ENCODE measurements around the gene ACTR3.
"Not testable (repeated sequence)": the region's sequence is repeated elsewhere in the genome, so short reads cannot be mapped to it uniquely, and the experiment has no call there.

The ACTR3 gene

GRCh38 chr2:113889471-113890252, at the start of gene ACTR3:
ACTR3 (plus strand) TSS chr2:113890089; CDS start chr2:113890280, 191 bp downstream.
- DNase-seq, result peak; percentile 99 to 100 (median 100)

- no peak for DNase-seq
Measured at GRCh38 chr2:113840518-113840917, 49.4 kb upstream of the ACTR3 start.

DNA sequence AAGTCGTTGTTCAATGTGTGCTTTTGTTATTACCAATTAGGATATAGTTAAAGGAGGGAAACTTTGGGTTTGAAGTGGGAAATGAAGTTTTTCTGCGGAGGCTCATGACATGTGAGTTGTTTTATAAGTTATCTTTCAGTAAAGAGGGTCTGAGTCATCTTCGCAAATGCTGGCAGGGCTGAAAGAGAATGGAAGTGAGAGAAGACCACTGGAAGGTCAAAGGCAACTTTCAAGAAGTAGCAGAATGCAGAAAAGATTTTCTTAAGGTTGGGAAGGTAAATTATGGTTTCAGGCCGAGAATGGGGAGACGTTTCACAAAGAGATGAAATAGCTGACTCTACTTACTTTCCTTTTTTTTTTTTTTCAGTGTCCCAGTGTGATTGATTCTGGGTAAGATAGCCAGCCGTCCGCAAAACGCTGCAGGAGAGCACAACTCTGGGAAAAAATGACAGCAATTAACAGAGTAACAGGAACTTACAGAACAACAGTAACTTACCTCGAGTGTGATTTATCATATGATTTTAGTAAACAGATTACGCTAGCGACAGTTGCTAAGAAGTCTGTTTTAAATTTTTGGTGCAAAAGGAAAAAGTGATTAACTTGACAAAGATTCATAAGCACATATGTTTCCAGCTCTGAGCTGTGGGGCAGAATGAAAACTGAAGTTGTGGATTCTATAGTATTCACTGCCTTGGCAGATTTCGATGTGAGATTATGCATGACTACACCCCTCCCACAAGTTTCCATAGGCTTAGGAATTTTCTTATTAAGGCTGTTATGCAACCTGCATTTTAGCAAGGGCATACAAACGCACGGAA, 46.8 kb upstream of the ACTR3 start:
- DNase-seq, result peak in 1 of 3 donors; percentile 29

DNA sequence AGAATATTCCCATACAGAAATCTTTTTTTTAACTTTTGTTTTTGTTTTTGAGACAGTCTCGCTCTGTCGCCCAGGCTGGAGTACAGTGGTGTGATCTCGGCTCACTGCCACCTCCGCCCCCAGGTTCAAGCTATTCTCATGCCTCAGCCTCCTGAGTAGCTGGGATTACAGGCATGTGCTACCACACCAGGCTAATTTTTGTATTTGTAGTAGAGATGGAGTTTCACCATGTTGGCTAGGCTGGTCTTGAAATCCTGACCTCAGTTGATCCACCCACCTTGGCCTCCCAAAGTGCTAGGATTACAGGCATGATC, 46.2 kb upstream of the ACTR3 start:
- DNase-seq, result not testable (repeated sequence)

DNA sequence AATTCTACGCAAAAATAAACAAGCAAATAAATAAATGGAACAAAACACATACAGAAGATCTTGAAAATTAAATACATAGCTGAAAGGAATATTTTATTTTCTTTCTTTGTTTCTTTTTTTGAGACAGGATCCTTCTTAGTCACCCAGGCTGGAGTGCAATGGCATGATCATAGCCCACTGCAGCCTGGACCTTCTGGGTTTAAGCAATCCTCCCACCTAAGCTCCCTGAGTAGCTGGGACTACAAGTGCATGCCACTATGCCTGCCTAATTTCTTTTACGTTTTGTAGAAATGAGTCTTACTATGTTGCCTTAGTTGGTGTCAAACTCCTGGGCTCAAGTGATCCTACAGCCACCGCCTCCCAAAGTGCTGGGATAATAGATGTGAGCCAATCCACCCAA, 44.6 kb upstream of the ACTR3 start:
- peak in 2 of 3 donors; percentile 39 to 54 for DNase-seq

- not testable (repeated sequence) for DNase-seq
Measured at GRCh38 chr2:113845796-113846195, 44.1 kb upstream of the ACTR3 start.

- peak; percentile 64 to 66 (median 66) for DNase-seq
Measured at GRCh38 chr2:113846429-113846828, 43.5 kb upstream of the ACTR3 start.

GRCh38 chr2:113847144-113847543, 42.7 kb upstream of the ACTR3 start:
- DNase-seq, result peak in 2 of 3 donors; percentile 31 to 69

- DNase-seq, result peak; percentile 38 to 59 (median 56)
Measured at GRCh38 chr2:113848758-113849415, 41.0 kb upstream of the ACTR3 start.

- DNase-seq, result no peak
Measured at GRCh38 chr2:113850687-113851086, 39.2 kb upstream of the ACTR3 start.

DNA sequence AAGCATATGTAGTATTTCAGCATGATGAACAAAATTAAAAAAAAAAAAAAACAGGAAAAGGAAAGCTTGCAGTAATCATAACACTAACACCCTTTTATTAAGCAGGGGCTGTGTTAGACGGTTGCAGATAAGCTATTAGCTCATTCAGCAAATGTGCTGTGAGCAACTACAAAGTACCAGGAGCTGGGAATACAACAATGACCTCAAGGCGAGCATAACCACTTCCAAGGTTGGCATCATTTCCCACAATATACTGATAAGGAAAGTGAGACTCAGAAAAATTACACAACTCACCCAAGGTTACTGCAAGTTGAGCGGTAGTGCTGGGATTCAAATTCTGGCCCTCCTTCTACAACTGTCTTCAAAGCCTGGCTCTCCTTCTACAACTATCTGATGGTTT, 38.2 kb upstream of the ACTR3 start:
- peak in 1 of 3 donors; percentile 38 for DNase-seq

DNA sequence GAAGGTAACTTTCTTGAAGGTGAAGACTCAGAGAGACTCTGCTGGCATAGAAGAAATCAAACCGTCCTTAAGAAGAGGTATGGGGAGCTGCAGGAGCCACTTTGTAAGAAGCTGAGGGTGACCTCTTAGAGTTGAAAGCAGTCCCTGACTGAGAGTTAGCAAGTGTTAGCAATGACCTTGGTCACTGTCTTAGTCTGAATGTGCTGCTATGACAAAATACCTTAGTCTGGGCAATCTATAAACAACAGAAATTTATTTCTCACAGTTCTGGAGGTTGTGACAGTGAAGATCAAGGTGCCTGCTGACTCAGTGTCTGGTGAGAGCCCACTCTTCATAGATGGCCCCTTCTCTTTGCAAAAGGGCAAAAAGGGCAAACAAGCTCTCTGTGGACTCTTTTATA, 35.7 kb upstream of the ACTR3 start:
- DNase-seq, result no peak

- DNase-seq, result peak; percentile 59 to 68 (median 63)
Measured at GRCh38 chr2:113854970-113855740, 34.7 kb upstream of the ACTR3 start.

DNA sequence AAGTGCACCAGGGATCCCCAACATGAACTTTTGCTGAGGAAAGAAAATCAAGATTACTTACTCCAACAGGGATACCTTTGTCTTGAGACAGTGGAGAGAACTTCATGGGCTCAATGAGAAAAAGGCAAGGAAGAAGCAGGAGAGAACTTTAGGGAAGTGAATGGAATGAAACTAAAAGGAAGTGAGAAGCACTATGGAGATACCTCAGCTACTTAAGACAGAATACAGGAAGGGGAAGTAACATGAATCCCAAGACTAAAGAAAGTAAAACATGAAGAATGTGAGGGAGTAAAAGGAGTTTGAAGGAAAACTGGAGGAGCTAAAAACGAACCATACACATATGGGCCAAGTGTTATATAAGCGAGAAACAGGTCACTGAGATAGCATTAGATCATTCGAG, 32.4 kb upstream of the ACTR3 start:
- peak; percentile 55 to 83 (median 71) for DNase-seq

GRCh38 chr2:113858764-113859163, 31.1 kb upstream of the ACTR3 start:
- peak; percentile 89 to 96 (median 93) for DNase-seq

DNA sequence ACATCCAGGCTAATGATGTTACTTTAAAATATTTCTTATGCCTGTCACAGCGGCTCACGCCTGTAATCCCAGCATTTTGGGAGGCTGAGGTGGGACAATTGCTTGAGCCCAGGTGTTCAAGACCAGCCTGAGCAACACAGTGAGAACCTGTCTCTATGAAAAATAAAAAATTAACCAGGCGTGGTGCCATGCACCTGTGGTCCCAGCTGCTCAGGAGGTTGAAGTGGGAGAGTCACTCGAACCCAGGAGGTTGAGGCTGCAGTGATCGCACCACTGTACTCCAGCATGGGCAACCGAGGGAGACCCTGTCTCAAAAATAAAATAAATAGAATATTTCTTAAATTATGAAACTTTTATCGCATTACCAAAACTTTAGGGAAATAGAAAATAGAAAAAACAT, 28.1 kb upstream of the ACTR3 start:
- no peak for DNase-seq

DNA sequence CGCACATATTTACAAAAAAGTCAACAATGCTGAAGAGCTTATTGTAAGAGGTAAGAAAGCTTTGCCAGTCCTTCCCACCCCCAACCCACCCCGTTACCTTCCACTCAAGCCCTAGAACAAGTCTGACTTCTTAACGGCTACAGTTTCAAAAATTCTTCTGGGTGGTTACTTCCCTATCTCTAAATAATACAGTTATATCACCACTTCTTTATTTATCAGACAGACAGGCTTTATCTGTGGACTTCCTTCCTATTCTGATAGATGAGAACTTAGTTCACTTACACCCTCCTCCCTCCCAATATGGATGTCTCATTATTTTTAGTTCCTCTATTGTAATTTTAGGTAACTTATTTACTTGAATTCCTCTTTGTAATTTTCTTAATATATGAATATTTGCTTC, 26.7 kb upstream of the ACTR3 start:
- peak; percentile 35 to 71 (median 63) for DNase-seq

- no peak for DNase-seq
Measured at GRCh38 chr2:113867571-113867970, 22.3 kb upstream of the ACTR3 start.

DNA sequence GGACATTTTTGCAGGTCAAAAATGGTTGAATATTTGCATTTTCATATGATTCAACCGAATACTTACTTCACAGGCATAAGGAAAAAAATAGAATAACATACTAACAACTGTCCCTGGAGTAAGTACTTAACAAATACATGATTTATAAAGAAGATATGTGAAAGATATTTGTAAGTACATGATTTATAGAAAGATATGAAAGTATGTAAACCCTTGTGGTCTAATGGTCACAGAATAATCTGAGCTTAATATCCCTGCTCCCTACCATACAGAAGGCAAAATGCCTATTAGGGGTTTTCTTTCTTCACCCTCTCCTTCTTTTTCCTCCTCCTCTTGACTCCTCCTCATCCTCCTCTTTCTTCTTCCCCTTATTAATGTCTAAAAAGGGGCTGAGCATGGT, 20.6 kb upstream of the ACTR3 start:
- peak in 1 of 3 donors; percentile 11 for DNase-seq

- DNase-seq, result no peak
Measured at GRCh38 chr2:113872201-113872600, 17.7 kb upstream of the ACTR3 start.

DNA sequence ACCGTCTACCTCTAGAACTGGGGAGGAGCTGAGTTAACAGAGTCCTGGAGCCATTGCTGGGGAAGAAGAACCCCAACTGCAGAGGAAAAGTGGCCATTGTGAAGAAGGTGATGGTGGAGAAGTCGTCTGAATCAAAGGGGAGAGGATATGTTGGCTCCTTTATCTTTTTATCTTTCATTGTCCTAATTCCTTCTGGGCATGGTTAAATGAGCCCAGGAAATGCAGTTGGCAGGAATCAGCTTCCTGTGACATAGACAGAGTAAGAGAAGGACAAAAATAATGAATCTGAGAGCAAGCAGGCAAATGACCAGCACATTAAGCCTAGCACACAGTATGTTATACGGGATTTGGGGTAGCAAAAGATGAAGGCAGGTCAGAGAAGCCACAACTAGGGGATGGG, 16.0 kb upstream of the ACTR3 start:
- DNase-seq, result no peak

GRCh38 chr2:113875135-113875534, 14.8 kb upstream of the ACTR3 start:
- peak in 1 of 3 donors; percentile 54 for DNase-seq

Data from suppressor macrophage treated with lipopolysaccharide for 1 hour (primary cell).